Measurements from ENCODE around the gene ZNF750. TPM values are rescaled to one million over a fixed set of nuclear protein-coding genes. Genes with fewer than 3 reads are reported as not detected.
A peak's percentile ranks its signal among the peaks of the same experiment; 100 is the strongest.

ZNF750 gene
- polyA plus RNA-seq, 3 donors = not detected

DNA sequence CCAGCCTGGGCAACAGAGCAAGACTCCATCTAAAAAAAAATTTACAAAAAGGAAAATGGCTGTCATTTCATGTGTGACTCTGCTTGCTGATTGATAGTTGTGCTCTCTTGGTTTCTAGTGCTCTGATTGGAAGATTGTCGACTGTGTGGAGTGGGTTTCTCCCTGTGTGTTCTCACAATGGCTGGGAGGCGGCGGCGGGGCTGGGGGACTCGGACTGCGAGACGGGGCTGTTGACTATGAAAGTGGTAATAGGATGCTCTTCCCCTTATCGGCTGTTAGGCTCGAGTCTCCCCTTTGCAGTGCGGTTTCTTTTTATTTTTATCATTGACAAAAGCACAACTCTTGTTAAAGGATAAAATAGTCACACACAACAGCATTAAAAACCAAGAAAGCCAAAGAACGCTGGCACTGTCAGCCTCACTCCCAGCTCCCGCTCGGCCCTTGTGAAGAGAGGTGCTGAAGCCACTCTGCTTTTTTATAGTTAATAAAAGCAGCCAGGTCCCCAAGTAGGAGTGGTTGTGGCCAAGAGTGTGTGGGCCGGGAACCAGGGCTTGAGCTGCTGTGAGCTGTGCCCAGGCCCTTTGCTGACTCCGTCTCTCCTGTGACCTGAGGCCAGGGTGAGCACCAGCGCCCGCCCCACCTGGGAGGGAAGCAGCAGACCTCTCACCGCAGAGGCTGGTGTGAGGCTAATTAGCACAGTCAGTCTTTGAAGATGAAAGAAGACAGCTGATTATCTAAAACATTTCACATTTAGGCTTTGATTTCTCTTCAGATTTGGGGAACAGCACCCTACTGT is 51.4 kb downstream of the ZNF750 start:
- H3K4me1 Mint-ChIP-seq = no peaks in the 10 kb centered on the region
- no peaks in the 10 kb centered on the region for H3K9me3 Mint-ChIP-seq
- peaks cover 0 to 3% (median 2%) of the 10 kb centered on the region in 3 donors for H3K27me3 Mint-ChIP-seq (ENCODE audit: low read depth in 3 of 3)
- Histone ChIP-seq H3K27me3 (ENCODE audit: control insufficient read depth in 2 of 2, insufficient read depth in 2 of 2, low read length in 2 of 2) (no peaks in the 10 kb centered on the region), H3K4me1 (ENCODE audit: control insufficient read depth in 1 of 2, insufficient read depth in 2 of 2, low read length in 2 of 2) (no peaks in the 10 kb centered on the region), H3K79me2 (ENCODE audit: insufficient read depth, low read length) (no peaks in the 10 kb centered on the region), H4K20me1 (ENCODE audit: insufficient read depth, low read length) (no peaks in the 10 kb centered on the region), H3K9me3 (replicated peaks in 1 of 2; ENCODE audit: control insufficient read depth in 1 of 2, insufficient read depth in 1 of 2, low read length in 2 of 2) (no peaks in the 10 kb centered on the region), H3K9ac (ENCODE audit: insufficient read depth, low read length, poor library complexity, severe bottlenecking) (no peak overlapping the region), H3K4me2 (replicated peaks; ENCODE audit: extremely low read depth, low read length, poor library complexity, severe bottlenecking) (no peak overlapping the region), H3K36me3 (replicated peaks in 1 of 2; ENCODE audit: control insufficient read depth in 1 of 2, insufficient read depth in 2 of 2, low read length in 2 of 2) (peaks cover 2 to 15% of the 10 kb centered on the region in 2 donors), H2AFZ (ENCODE audit: insufficient read depth, low read depth, low read length, poor library complexity, severe bottlenecking) (no peak overlapping the region), H3K27ac (ENCODE audit: low read depth in 1 of 2, low read length in 2 of 2) (no peak overlapping the region), H3K4me3 (replicated peaks in 1 of 3; ENCODE audit: low read depth in 2 of 3, low read length in 3 of 3) (no peak overlapping the region)
- 100% methylated on average over 2 of the region's 18 CpGs for WGBS (ENCODE audit: insufficient coverage)
- TF ChIP-seq, protein P1, sequence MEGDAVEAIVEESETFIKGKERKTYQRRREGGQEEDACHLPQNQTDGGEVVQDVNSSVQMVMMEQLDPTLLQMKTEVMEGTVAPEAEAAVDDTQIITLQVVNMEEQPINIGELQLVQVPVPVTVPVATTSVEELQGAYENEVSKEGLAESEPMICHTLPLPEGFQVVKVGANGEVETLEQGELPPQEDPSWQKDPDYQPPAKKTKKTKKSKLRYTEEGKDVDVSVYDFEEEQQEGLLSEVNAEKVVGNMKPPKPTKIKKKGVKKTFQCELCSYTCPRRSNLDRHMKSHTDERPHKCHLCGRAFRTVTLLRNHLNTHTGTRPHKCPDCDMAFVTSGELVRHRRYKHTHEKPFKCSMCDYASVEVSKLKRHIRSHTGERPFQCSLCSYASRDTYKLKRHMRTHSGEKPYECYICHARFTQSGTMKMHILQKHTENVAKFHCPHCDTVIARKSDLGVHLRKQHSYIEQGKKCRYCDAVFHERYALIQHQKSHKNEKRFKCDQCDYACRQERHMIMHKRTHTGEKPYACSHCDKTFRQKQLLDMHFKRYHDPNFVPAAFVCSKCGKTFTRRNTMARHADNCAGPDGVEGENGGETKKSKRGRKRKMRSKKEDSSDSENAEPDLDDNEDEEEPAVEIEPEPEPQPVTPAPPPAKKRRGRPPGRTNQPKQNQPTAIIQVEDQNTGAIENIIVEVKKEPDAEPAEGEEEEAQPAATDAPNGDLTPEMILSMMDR (IDR thresholded peaks at IDR 0.05) = no peak
- H3K4me3 Mint-ChIP-seq = no peak overlapping the region
- H3K36me3 Mint-ChIP-seq = peaks cover 23 to 27% of the 10 kb centered on the region in 2 donors
- no peak overlapping the region for H3K27ac Mint-ChIP-seq
- intact Hi-C loops (cut with micrococcal nuclease) = no loop called here
- no peak for DNase-seq

DNA sequence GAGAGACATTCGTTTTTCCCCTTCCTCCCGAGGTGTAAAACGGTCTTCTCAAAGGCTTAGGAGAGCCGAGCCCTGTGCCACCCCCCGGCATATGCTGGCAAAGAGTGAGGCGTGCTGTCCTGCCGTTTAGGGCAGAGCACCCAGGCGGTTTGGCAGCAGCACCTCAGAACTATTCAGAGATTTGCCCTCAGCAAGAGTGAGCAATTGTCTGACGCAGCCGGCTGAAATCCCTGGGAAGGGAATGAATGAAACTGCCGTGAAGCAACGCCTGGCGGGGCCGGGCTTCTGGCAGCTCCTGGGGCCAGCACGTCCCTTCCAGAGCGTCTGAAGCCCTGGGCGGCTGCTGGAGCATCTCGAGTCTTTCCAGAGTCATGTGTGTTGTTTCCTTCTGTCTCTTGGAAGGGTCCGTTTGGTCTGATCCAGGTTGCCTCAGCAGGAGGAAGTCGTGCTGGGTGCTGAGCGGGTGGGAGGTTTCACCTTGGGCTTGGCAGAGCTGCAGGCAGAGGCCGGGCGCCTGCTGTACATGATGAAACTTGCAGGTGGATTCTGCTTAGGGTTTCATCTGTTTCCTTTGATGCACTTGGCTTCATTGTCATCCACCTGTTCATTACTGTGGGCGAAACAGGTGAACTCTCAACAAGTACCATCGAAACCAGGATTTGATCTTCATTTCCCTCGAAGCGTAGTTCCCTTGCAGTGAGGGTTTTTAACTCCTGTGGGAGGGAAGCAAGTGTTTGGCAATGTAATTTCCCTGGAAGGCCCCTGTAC is 52.6 kb downstream of the ZNF750 start:
- peaks cover 0 to 5% (median 2%) of the 10 kb centered on the region in 3 donors for H3K27me3 Mint-ChIP-seq (ENCODE audit: low read depth in 3 of 3)
- peak overlapping the region in 1 of 7 donors; percentile 49 for H3K27ac Mint-ChIP-seq
- Histone ChIP-seq H3K9me3 (replicated peaks in 1 of 2; ENCODE audit: control insufficient read depth in 1 of 2, insufficient read depth in 1 of 2, low read length in 2 of 2) (no peaks in the 10 kb centered on the region), H3K27me3 (ENCODE audit: control insufficient read depth in 2 of 2, insufficient read depth in 2 of 2, low read length in 2 of 2) (no peaks in the 10 kb centered on the region), H3K36me3 (replicated peaks in 1 of 2; ENCODE audit: control insufficient read depth in 1 of 2, insufficient read depth in 2 of 2, low read length in 2 of 2) (peaks cover 2 to 24% of the 10 kb centered on the region in 2 donors), H3K9ac (ENCODE audit: insufficient read depth, low read length, poor library complexity, severe bottlenecking) (no peak overlapping the region), H3K27ac (ENCODE audit: low read depth in 1 of 2, low read length in 2 of 2) (no peak overlapping the region), H2AFZ (ENCODE audit: insufficient read depth, low read depth, low read length, poor library complexity, severe bottlenecking) (no peak overlapping the region), H3K4me2 (replicated peaks; ENCODE audit: extremely low read depth, low read length, poor library complexity, severe bottlenecking) (no peak overlapping the region), H3K4me3 (replicated peaks in 1 of 3; ENCODE audit: low read depth in 2 of 3, low read length in 3 of 3) (no peak overlapping the region), H3K79me2 (ENCODE audit: insufficient read depth, low read length) (no peaks in the 10 kb centered on the region), H3K4me1 (ENCODE audit: control insufficient read depth in 1 of 2, insufficient read depth in 2 of 2, low read length in 2 of 2) (peaks cover 6% of the 10 kb centered on the region in 2 donors), H4K20me1 (ENCODE audit: insufficient read depth, low read length) (no peaks in the 10 kb centered on the region)
- H3K4me1 Mint-ChIP-seq = peaks cover 8% of the 10 kb centered on the region
- TF ChIP-seq, protein P1 (IDR thresholded peaks at IDR 0.05) = no peak
- no peak for DNase-seq
- no peak overlapping the region for H3K4me3 Mint-ChIP-seq
- 90% methylated on average over 23 of the region's 27 CpGs for WGBS (ENCODE audit: insufficient coverage)
- intact Hi-C loops (cut with micrococcal nuclease) = no loop called here
- H3K36me3 Mint-ChIP-seq = peaks cover 31 to 33% of the 10 kb centered on the region in 2 donors
- H3K9me3 Mint-ChIP-seq = no peaks in the 10 kb centered on the region
